Gastrocnemius medialis (tissue), 4 donors: ENCODE data around the gene ZMAT5. TPM values are rescaled to one million over a fixed set of nuclear protein-coding genes. Genes with fewer than 3 reads are reported as not detected.

ENCODE experiments used
- ATAC-seq, 2 donors: fragments of 150-250 bp; one replicate each; pipeline ENCODE4 v1.9.1; 2016
- DNase-seq, 2 donors: peaks; one replicate each; pipeline ENCODE4 v3.0.0-alpha.2; 2019
- H3K27ac ChIP-seq, 4 donors: fragments of 200-600 bp; sonication (generic); 1 replicate in 1 of 4; 2 replicates in 3 of 4; pipeline ENCODE4 v1.5.1; 2016 to 2018; ENCODE audit warnings: mild to moderate bottlenecking in 2 of 4, moderate library complexity in 1 of 4
- H3K27me3 ChIP-seq, 3 donors: fragments of 200-600 bp; sonication (generic) in 2 of 3; 1 replicate in 1 of 3; 2 replicates in 2 of 3; pipeline versions ENCODE4 v1.5.1 to v1.6.0; 2016 to 2019; ENCODE audit warnings: mild to moderate bottlenecking in 1 of 3, moderate library complexity in 1 of 3
- H3K36me3 ChIP-seq, 2 donors: fragments of 200-600 bp; sonication (generic) in 1 of 2; one replicate each; pipeline ENCODE4 v1.5.1; 2017 to 2018
- H3K4me1 ChIP-seq, 2 donors: fragments of 200-600 bp; sonication (generic) in 1 of 2; one replicate each; pipeline ENCODE4 v1.5.1; 2016 to 2017; ENCODE audit warnings: mild to moderate bottlenecking in 2 of 2
- H3K4me3 ChIP-seq, 4 donors: fragments of 200-600 bp; sonication (generic) in 3 of 4; 1 replicate in 1 of 4; 2 replicates in 3 of 4; pipeline ENCODE4 v1.5.1; 2016 to 2019; ENCODE audit warnings: mild to moderate bottlenecking in 2 of 4
- H3K9me3 ChIP-seq, 3 donors: fragments of 200-600 bp; sonication (generic) in 2 of 3; 1 replicate in 1 of 3; 2 replicates in 2 of 3; pipeline ENCODE4 v1.5.1; 2016 to 2019
- CTCF ChIP-seq, 5 experiments: fragments of 450-650 bp in 3 of 5; fragments of 200-600 bp in 2 of 5; sonication (generic) in 2 of 5; IDR thresholded peaks in 4 of 5; conservative IDR thresholded peaks in 1 of 5; 1 replicate in 4 of 5; 2 replicates in 1 of 5; pipeline ENCODE4 v1.5.1; 2016 to 2019; ENCODE audit warnings: antibody characterized with exemption in 5 of 5, mild to moderate bottlenecking in 3 of 5, moderate library complexity in 3 of 5
- POLR2A ChIP-seq, 2 donors: fragments of 450-650 bp; IDR thresholded peaks; one replicate each; pipeline ENCODE4 v1.6.1; 2017; ENCODE audit warnings: antibody characterized with exemption in 2 of 2, mild to moderate bottlenecking in 2 of 2, moderate library complexity in 2 of 2
- in situ Hi-C, 4 donors: fragments of 200-750 bp; cut with MboI; loops; one replicate each; pipeline versions ENCODE4 v1.15.0 to v1.8.0; 2017; ENCODE audit warnings: low sequenced_read_pairs in 4 of 4
- intact Hi-C: fragments of 100-400 bp; cut with DNase I; formaldehyde crosslinking; loops from one replicate; pipeline ENCODE4 v1.15.1; 2023; ENCODE audit warnings: low total_unique reads
- total RNA-seq, 4 donors: library from RNA; depleted of rRNA; stranded (reverse); fragments of >200 nt; gene quantifications; one replicate each; pipeline versions ENCODE4 v1.1.0 to v1.2.3, GENCODE V29; 2016

Gene ZMAT5
- total RNA-seq, 4 donors from 2014 or later: 23.8 to 38.6 (median 33.8) TPM

GRCh38 chr22:29726106-29726505 lies 40.7 kb downstream of the ZMAT5 start:
- intact Hi-C loops: no loop called here
- peaks cover 3 to 6% (median 4%) of the 10 kb centered on the region in 3 donors for H3K27me3 ChIP-seq

DNA sequence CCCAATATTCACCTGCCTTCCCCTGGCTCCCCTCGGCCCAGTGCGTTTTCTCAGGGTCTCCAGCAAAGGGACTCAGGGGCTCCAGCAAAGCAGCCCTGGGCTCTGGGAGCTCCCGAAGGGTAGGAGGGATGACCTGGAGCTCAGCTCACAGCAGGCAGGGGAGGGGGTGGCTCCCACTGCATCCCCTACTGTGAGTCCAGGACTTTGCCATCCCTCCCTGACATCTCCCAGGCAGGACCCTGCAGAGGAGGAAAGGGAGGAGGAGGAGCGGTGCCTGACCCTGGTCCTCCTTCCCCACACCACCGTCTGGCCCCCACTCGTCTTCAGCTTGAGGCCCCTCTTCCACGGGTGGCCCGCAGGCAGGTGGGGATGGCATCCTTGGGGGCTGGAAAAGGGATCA lies 42.0 kb downstream of the ZMAT5 start:
- no peak for DNase-seq
- no peak overlapping the region for H3K4me3 ChIP-seq
- H3K4me1 ChIP-seq: no peaks in the 10 kb centered on the region
- H3K27ac ChIP-seq: no peak overlapping the region
- peaks cover 9 to 10% (median 9%) of the 10 kb centered on the region in 3 donors for H3K27me3 ChIP-seq
- in situ Hi-C loops (no loop called here), intact Hi-C loops (no loop called here)
- H3K36me3 ChIP-seq: no peaks in the 10 kb centered on the region
- ATAC-seq: no peak
- H3K9me3 ChIP-seq: no peaks in the 10 kb centered on the region
- TF ChIP-seq POLR2A (IDR thresholded peaks at IDR 0.05) (no peak), CTCF (IDR thresholded peaks at IDR 0.05 in 4 of 5, conservative IDR thresholded peaks at IDR 0.05 in 1 of 5) (no peak)

More at GRCh38 chr22:29726106-29726505, 40.7 kb downstream of the ZMAT5 start:
- H3K4me1 ChIP-seq: no peaks in the 10 kb centered on the region
- TF ChIP-seq CTCF (IDR thresholded peaks at IDR 0.05 in 4 of 5, conservative IDR thresholded peaks at IDR 0.05 in 1 of 5): no peak
- no peak for TF ChIP-seq POLR2A (IDR thresholded peaks at IDR 0.05)
- no peaks in the 10 kb centered on the region for H3K9me3 ChIP-seq
- H3K27ac ChIP-seq: no peak overlapping the region
- ATAC-seq: no peak
- no peak overlapping the region for H3K4me3 ChIP-seq
- in situ Hi-C loops: no loop called here
- no peaks in the 10 kb centered on the region for H3K36me3 ChIP-seq
- DNase-seq: no peak

GRCh38 chr22:29723766-29724165 lies 43.0 kb downstream of the ZMAT5 start:
- H3K4me3 ChIP-seq: no peak overlapping the region
- no peaks in the 10 kb centered on the region for H3K36me3 ChIP-seq
- in situ Hi-C loops (no loop called here), intact Hi-C loops (no loop called here)
- DNase-seq (no peak), ATAC-seq (no peak)
- H3K27ac ChIP-seq: no peak overlapping the region
- TF ChIP-seq POLR2A (IDR thresholded peaks at IDR 0.05) (no peak), CTCF (IDR thresholded peaks at IDR 0.05 in 4 of 5, conservative IDR thresholded peaks at IDR 0.05 in 1 of 5) (no peak)
- peaks cover 18 to 20% (median 19%) of the 10 kb centered on the region in 3 donors for H3K27me3 ChIP-seq
- no peaks in the 10 kb centered on the region for H3K4me1 ChIP-seq
- no peaks in the 10 kb centered on the region for H3K9me3 ChIP-seq

- in situ Hi-C loops: no loop called here
Measured at GRCh38 chr22:29722587-29722986, 44.2 kb downstream of the ZMAT5 start.

More at GRCh38 chr22:29722587-29722986, 44.2 kb downstream of the ZMAT5 start:
- Histone ChIP-seq H3K27ac (no peak overlapping the region), H3K9me3 (no peaks in the 10 kb centered on the region), H3K36me3 (no peaks in the 10 kb centered on the region), H3K4me3 (no peak overlapping the region), H3K4me1 (no peaks in the 10 kb centered on the region), H3K27me3 (peaks cover 24 to 26% (median 24%) of the 10 kb centered on the region in 3 donors)
- no peak for DNase-seq
- intact Hi-C loops: no loop called here
- no peak for ATAC-seq
- TF ChIP-seq POLR2A (IDR thresholded peaks at IDR 0.05) (no peak), CTCF (IDR thresholded peaks at IDR 0.05 in 4 of 5, conservative IDR thresholded peaks at IDR 0.05 in 1 of 5) (no peak)
